ENCODE measurements around the gene PYGL.

The PYGL gene

GRCh38 chr14:50978529-50978871 lies 34.2 kb upstream of the PYGL start:
- no peak overlapping the region for H3K4me3 ChIP-seq (ENCODE audit: control insufficient read depth, low read depth, low read length)
- DNase-seq (ENCODE audit: low read depth), result no peak
- no peak for TF ChIP-seq CTCF (conservative IDR thresholded peaks at IDR 0.05; ENCODE audit: control insufficient read depth, insufficient read depth, low read depth, low read length)

GRCh38 chr14:50977863-50978528 lies 33.7 kb upstream of the PYGL start:
- no peak overlapping the region for H3K4me3 ChIP-seq (ENCODE audit: control insufficient read depth, low read depth, low read length)
- no peak for TF ChIP-seq CTCF (conservative IDR thresholded peaks at IDR 0.05; ENCODE audit: control insufficient read depth, insufficient read depth, low read depth, low read length)
- no peak for DNase-seq (ENCODE audit: low read depth)

GRCh38 chr14:50974118-50974517 lies 29.8 kb upstream of the PYGL start:
- no peak overlapping the region for H3K4me3 ChIP-seq (ENCODE audit: control insufficient read depth, low read depth, low read length)
- DNase-seq (ENCODE audit: low read depth), result no peak
- no peak for TF ChIP-seq CTCF (conservative IDR thresholded peaks at IDR 0.05; ENCODE audit: control insufficient read depth, insufficient read depth, low read depth, low read length)

- TF ChIP-seq CTCF (conservative IDR thresholded peaks at IDR 0.05; ENCODE audit: control insufficient read depth, insufficient read depth, low read depth, low read length), result no peak
- H3K4me3 ChIP-seq (ENCODE audit: control insufficient read depth, low read depth, low read length), result no peak overlapping the region
- DNase-seq (ENCODE audit: low read depth), result no peak
Measured at GRCh38 chr14:50972734-50973133, 28.5 kb upstream of the PYGL start.

GRCh38 chr14:50970886-50971781 lies 26.9 kb upstream of the PYGL start:
- DNase-seq (ENCODE audit: low read depth), result no peak
- TF ChIP-seq CTCF (conservative IDR thresholded peaks at IDR 0.05; ENCODE audit: control insufficient read depth, insufficient read depth, low read depth, low read length), result no peak
- no peak overlapping the region for H3K4me3 ChIP-seq (ENCODE audit: control insufficient read depth, low read depth, low read length)

GRCh38 chr14:50967790-50968189 lies 23.5 kb upstream of the PYGL start:
- no peak for DNase-seq (ENCODE audit: low read depth)
- H3K4me3 ChIP-seq (ENCODE audit: control insufficient read depth, low read depth, low read length), result no peak overlapping the region
- no peak for TF ChIP-seq CTCF (conservative IDR thresholded peaks at IDR 0.05; ENCODE audit: control insufficient read depth, insufficient read depth, low read depth, low read length)
